NCI-H1048 (cell line): ENCODE results near the gene LRRK1.

Source experiments
- DNase-seq: peaks from one replicate; lab custom pipeline; 2025; lab: John Stamatoyannopoulos, UW

LRRK1 gene

DNA sequence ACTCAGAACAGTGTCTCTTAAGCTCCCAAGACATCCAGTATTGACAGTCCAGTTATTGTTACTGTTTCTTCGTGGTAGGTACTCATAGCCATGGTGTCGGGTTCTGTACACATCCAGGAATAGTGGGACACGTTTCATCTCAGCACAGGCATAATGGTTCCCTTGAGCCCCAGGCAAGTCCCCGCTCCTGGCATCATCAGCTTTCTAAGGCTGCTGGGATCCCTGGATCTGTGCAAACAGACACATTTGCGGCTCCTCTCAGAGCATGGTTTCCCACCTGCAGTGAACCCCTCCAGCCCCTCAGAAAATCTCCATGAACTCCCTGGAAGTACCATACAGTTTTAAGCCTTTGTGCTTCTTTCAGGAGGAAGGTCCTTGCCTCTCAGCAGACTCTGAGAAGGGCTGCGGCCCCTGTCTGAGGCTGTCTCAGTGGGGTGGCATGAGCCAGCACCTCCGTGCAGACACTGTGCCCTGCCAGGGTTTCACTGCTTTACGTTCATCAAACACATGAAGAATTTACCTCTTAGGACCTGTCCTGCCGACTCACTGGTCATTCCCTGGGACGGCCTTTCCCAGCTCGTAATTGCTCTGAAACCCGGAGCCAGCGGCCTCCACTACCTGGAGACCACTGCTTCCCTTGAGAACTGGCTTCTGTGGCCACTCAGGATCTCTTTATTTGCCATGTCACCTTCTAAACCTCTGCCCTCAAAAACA, 124.9 kb downstream of the LRRK1 start:
- no peak for DNase-seq

DNA sequence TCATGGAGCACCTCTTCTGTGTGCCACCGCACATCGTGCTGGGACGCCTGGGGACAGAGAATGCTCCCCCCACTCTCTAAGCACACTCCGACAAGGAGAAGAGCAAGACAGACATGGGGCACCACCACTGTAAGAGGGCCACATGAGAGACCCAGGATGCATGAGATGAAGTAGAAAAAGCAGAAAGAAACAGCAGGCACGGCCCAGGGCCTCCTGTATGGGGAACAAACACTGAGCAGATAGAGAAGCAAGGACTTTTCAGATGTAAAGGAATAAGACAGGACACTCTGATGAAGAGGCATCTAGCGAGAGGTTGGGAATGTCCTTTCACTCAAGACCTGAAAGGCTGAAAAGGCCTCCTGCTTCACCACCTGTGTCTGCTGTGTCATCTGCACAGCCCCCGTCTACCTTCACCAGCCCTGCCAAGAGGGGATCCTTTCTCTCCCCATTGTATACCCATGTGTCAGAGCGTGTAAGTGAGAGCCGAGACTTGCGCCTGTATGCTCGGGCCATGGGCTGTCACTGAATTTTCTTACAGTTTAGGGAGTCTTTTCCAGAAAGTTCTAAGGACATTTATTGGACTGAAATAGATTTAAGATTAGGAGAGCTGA, 125.6 kb downstream of the LRRK1 start:
- no peak for DNase-seq

DNA sequence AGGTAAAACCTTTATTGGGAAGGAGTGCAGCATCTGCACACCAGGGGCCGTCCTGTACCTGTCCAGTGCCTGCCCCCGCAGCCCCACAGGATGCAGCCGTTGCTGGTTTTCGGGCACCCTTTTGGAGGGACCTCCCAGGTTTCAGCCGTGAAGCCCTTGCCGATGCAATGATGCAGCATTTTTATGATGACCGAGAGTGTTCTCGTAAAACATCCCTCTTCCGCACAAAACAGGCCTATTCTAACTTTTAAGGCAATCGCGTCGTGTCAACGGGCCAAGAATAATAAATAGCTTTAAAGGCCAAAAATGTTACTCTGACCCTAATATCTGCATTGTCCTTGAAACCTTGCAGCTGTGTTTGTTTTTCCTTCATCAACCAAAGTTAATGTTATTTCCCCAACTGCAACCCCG, 126.1 kb downstream of the LRRK1 start:
- no peak for DNase-seq

DNA sequence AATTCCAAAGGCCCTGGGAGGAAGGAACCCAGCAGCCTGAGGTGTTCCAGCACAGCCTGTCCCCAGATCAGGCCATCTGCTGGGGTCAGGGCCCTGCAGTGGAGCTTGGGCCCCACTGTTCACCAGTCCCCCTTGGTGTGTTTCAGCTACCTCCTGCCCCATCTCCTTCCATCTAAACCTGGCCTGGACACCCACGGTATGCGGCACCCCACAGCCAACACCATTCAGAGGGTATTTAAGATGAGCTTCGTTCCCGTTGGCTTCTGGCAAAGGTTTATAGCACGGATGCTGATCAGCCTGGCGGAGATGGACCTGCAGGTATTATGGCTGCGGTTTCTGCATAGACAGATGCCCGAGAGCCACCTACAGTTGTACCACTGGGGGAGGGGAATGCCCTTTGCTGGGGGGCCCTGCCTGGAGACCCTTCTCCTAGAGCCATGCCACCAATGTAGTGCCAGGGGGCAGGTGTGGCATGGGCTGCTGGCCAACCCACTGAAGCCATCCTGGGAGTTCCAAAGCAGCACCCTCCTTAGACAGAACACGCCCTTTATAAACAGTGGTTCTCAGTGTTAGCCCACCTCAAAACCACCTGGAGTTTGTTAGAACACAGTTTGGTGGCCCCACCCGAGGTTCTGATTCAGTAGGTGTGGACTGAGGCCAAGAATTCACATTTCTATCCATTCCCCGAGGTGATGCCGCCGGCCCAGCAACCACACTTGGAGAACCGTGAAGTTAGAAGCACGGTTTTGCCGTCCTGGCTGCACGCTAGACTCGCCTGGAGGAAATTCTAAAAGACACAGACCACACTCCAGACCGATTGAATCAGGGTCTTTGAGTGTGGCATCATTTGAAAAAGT, 126.9 kb downstream of the LRRK1 start:
- no peak for DNase-seq

DNA sequence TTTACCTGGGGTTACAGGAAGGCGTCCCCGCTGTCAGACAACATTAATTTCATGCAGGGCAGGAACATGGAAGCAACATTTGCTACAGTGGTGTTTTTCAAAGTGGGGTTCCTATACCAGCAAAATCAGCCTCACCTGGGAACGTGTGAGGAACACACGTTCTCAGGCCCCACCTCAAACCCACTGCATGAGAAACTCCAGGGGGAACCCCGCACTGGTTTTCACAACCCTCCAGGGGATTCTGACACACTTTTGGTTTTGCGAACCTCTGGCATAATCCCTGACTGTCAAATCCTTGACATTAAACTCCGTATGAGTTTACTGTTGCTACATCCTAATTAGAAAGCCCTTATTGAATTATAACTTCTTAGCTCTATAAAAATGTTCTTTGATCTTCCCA, 127.7 kb downstream of the LRRK1 start:
- DNase-seq, result no peak

DNA sequence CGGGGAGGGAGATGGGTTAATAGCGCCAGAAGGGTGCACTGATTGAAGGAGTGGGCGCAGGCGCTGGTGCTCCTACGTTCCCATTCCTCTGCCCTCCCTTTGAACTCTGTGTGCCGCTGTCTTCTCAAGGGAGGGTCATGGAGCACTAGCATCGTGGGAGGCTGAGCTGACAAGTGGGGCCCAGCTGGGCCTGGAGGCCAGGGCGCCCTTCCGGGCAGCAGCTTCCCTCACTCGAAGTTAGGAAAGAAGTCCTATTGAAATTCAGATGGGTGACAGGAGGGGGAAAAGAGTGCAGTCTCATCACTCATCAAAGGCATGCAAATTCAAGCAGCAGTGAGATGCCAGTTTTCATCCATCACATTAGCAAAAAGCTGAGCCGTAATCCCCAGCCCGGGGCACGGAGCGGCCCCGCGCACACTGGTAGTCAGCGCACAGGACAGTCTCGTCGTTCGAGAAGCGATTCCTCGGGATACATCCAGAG, 128.2 kb downstream of the LRRK1 start:
- no peak for DNase-seq

DNA sequence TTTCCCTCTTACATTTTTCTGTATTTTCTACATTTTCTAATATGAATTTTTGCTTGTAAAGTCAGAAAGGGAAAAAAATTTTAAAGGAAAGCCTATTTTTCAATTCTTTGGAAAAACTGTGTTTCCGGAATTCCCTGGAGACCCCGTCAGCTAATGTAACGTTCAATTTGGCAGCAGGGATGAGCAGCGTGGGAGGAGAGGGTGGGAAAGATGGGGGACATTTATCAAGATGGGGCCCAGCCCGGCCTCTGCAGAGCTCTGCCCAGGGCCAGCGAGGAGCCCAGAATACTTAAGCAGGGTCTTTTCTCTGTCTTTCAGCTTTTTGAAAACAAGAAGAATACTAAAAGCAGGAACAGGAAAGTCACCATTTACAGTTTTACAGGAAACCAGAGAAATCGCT, 129.0 kb downstream of the LRRK1 start:
- no peak for DNase-seq

DNA sequence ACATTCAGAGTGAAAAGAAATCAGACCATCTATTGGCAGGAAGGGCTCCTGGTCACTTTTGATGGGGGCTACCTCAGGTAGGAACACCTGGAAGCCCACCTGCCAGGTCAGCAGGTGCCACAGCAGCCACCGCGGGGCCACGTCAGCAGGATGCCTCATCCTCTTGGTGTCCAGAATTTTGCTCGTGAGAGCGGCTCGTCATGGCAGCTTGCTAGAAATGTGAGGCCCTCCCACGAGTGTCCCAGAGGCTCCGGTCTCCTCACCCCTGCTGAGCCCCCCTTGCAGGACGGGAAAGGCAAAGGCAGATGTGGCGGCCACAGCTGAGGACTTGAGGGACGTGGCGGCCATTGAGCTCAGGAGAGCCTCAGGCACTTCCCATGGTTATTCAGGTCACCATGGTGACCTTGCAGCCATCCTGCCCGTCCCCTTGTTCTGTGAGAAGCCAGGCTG, 129.4 kb downstream of the LRRK1 start:
- no peak for DNase-seq

DNA sequence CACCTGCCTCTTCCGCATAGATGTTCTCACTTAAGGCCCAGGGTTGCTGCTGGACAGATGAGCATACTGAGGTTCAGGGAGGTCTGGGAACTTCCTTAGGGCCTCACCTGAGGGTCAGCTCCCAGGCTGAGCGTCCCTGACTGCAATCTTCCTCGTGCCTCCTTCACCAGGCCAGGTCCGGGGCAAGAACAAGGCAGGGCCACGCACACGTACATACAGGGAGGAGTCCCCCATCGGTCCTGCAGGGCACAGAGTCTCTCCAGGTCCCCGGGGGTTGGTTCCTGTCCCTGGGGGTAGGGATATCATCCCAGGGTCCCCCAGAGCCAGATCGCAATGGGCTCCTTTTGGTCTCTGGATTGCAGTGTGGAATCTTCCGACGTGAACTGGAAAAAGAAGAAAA, 130.1 kb downstream of the LRRK1 start:
- DNase-seq, result no peak

DNA sequence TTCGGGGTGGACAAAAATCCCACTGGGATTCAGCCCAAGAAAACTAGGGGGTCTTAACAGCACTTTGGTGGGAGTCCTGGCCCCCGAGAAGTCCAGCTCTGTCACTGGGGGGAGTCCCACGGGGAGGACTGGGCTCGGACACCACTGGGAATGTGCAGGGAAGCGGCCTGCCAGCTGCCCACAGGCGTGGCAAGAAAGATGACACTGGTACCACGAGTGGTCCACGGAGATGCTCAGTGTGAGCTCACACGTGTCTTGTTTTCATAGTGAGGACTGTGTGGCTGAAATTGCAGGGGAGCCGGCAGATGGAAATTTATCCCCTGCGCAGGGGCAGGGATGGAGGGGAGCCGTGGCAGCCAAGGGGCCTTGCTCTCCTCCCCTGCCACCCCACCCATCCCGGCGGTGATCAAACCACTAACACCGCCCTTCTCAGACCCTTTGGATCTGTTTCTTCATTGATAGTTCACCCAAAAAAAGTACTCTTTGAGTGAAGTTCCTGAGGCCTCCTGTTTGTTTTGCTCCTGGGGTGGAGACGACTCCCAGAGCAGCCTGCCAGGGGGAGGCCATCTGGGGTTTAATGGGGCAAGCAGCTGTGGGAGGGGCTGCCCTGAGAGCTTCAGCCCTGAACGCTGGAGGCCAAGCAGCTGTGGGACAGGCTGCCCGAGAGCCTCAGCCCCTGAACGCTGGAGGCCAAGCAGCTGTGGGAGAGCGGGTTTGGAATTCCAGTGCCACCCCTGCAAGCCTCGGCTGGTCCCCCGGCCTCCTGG, 130.9 kb downstream of the LRRK1 start:
- no peak for DNase-seq

DNA sequence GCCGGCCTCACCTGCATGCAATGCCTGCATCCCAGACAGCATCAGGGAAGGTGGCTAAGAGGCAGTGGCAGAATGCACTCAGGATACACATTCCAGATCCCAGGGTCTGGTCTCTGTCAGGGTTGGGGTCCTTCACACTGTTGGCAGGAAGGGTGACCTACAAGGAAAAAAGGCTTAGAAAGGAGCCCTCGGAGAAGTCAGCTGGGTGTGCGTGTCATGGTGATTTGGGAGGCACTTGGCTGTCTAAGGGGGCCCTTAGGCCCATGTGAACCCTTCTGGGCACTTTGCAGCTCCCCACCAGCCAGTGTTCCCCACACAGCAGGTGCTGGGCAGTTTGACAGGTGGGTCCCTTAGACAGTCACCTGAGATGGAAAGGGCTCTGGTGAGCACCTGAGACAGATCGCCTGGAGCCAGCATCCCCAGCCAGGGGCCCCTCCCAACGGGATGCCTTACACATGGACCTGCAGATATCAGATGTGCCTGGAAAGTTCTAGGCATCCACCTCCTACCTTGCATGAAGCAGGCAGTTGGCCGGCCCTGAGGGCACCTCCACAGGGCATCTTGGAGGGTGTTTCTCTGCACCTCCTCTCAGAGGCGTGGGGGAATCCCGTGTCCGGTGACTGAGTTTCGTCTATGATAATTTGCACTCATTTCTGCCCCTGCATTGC, 131.6 kb downstream of the LRRK1 start:
- DNase-seq, result no peak

DNA sequence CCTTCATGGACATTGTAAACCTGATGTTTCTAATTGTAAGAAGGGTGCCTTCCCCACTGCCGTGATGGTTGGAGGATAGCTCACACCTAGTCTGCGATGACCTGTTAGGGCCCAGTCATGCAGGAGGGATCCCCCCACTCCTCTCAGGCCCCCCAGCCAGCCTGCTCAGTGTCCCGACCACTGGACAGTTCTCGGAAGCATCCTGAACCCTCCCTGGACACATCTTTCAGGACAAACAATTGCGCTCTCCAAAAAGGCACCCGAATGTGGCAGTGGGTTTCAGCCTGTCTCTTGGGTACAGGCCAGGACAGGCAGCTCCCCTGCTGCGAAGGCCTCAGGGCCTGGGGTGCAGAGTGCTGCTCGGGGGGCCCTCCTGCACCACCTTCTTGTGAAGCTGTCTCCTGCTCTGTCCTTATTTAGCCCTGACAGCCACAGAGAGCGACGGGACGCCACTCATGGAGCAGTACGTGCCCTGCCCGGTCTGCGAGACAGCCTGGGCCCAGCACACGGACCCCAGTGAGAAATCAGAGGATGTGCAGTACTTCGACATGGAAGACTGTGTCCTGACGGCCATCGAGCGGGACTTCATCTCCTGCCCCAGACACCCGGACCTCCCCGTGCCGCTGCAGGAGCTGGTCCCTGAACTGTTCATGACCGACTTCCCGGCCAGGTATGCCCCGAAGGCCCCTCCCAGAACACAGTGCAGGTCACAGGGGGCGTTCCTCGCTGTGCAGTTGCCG, 132.3 kb downstream of the LRRK1 start:
- no peak for DNase-seq

DNA sequence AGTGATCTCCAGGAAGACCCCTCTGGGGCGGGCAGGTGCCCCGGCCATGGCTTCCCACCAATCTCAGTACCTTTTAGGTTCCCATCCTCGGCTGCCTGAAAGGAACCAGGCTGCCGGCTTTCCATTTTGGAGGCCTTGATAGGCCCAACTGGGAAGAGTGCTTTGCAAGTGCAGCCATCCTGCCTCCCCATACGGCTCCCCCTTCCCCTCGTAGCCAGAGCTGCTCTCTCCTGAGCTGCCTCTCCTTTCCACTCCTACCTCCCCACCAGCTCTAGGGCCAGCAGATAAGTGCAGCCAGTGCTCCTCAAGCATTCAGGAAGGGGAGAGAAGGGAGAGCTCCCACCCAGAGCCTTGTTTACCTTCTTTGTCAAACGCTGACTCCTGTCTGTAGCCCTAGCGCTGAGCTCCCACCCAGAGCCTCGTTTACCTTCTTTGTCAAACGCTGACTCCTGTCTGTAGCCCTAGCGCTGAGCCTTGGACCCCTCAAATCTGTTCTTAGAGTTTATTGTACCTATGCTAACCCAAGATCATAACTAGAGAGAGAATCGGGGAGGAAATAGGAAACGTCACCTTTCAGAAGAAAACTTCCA, 133.0 kb downstream of the LRRK1 start:
- no peak for DNase-seq

DNA sequence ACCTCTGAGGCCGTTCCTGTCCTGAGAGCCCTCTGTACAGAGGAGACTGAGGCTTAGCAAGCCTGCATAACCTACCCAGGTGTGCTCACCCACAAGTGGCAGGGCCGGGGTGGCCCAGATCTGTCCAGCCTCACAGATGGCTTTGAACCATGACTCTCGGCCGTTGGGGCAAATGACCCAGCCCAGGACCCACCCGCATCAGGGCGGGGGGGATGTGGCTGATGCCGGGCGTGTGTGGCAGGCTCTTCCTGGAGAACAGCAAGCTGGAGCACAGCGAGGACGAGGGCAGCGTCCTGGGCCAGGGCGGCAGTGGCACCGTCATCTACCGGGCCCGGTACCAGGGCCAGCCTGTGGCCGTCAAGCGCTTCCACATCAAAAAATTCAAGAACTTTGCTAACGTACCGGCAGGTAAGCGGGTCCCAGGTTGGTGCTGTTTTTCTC, 133.5 kb downstream of the LRRK1 start:
- no peak for DNase-seq

DNA sequence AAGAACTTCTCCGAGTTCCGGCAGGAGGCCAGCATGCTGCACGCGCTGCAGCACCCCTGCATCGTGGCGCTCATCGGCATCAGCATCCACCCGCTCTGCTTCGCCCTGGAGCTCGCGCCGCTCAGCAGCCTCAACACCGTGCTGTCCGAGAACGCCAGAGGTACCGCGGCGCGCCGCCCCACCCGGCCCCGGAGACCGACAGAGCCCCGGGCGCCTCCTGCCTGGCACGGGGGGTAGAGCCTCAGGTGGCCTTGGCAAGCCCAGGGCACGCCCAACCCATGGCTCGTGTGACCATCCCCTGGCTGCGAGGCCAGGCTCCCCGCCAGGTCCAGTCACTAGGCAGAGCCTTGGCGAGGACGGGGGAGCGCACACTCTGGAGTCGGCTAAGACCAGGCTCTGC, 134.1 kb downstream of the LRRK1 start:
- no peak for DNase-seq

DNA sequence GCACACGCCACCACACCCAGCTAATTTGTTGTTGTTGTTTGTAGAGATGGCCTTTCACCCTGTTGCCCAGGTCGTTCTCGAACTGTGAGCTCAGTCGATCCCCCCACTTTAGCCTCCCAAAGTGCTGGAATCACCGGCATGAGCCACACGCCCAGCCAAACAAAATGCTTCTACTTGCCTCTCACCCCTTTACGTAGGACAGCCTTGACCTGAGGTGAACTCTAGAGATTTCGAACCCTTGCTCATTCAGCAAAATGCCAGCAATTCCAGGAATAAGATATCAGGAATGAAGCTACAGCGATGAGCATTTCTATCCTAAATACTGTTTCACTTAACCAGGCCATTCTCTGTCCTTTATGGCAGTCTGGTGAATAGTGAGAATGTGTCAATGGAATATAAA, 135.0 kb downstream of the LRRK1 start:
- DNase-seq, result no peak

DNA sequence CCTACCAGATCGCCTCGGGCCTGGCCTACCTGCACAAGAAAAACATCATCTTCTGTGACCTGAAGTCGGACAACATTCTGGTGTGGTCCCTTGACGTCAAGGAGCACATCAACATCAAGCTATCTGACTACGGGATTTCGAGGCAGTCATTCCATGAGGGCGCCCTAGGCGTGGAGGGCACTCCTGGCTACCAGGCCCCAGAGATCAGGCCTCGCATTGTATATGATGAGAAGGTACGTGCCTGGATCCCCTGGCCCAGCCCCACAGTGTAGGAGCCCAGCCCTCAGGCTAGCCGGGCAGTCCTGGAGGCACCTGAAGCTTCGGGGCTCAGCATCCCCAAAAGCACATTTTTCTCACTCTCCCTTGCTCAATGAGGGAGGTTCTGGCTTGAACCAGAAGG, 135.8 kb downstream of the LRRK1 start:
- DNase-seq, result no peak

DNA sequence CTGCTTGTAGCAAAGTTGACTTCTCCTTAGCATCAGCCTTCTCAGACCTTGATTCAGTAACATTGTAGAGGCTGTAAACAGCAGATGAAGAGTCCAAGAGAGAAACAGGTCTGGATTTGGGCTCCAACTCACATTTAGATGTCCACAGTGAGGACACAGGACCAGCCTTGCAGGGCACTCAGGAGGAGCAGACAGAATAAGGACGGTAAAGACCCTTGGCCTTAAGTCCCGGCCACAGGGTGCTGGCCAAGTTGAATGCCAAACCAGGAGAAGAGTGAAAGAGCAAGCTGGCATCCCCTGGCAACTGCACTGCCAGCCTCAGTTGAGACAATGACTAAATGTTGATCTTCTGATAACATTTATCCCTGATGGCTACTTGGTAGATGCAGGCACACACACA, 136.3 kb downstream of the LRRK1 start:
- no peak for DNase-seq

DNA sequence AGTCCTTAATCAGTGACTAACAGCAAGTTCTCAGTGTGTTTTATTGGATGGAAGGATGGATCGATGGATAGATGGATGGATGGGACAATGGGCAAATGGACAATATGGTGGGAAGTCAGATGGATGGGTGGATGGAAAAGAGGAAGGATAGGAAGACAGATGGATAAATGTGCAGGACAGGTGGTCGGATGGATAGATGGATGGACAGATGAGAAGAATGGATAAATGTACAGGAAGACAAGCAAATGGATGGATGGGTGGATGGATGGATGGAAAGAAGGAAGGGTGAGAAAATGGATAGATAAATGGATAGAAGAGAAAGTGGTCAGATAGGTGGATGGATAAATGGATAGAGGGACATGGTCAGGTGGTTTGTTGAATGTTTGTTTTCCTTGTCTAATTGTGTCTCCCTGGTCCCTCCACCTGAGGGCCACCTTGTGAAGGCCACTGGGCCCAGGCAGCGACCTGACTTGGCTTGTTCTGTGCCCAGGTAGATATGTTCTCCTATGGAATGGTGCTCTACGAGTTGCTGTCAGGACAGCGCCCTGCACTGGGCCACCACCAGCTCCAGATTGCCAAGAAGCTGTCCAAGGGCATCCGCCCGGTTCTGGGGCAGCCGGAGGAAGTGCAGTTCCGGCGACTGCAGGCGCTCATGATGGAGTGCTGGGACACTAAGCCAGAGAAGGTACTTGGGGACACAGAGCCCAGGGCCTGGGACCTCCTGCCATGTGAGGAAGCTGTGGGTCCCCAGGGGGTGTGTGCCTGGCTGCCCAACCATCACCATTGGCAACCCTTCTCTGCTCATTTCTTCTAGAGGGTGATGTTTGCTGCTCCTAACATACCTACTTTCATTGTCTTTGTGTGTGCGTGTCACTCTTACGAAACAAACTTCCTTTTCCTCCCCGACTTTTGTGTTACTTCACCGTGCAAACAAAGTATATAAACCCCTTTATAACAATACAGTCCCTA, 137.5 kb downstream of the LRRK1 start:
- DNase-seq, result no peak
